Endodermal cell (in vitro differentiated cells): ENCODE results near the gene TCF25. TPM values are rescaled to one million over a fixed set of nuclear protein-coding genes. Genes with fewer than 3 reads are reported as not detected.

Source experiments
- DNase-seq: peaks from one replicate; pipeline ENCODE4 v3.0.0-alpha.2; 2017
- H3K27ac ChIP-seq: 2 replicates; pipeline ENCODE4 v1.5.1; 2013; ENCODE audit warnings: mild to moderate bottlenecking, low read depth, low read length, moderate library complexity
- H3K27me3 ChIP-seq: 2 replicates; pipeline ENCODE4 v1.6.1; 2013; ENCODE audit warnings: mild to moderate bottlenecking, low read length, moderate library complexity; ENCODE audit not compliant: insufficient read depth, control insufficient read depth, poor library complexity, severe bottlenecking
- H3K36me3 ChIP-seq: 2 replicates; pipeline ENCODE4 v1.7.0; 2013; ENCODE audit warnings: mild to moderate bottlenecking, low read length, moderate library complexity; ENCODE audit not compliant: control insufficient read depth, insufficient read depth
- H3K4me1 ChIP-seq: one replicate; pipeline ENCODE4 v1.7.0; 2013; ENCODE audit warnings: low read length; ENCODE audit not compliant: control insufficient read depth, insufficient read depth
- H3K4me3 ChIP-seq: 2 replicates; pipeline ENCODE4 v1.5.1; 2013; ENCODE audit warnings: mild to moderate bottlenecking, low read length, moderate library complexity
- H3K9ac ChIP-seq: 2 replicates; pipeline ENCODE4 v1.6.1; 2013; ENCODE audit warnings: mild to moderate bottlenecking, low read length, moderate library complexity; ENCODE audit not compliant: poor library complexity, severe bottlenecking; ENCODE audit errors: extremely low read depth
- H3K9me3 ChIP-seq: 2 replicates; pipeline ENCODE4 v1.6.1; 2013; ENCODE audit warnings: mild to moderate bottlenecking, low read length, moderate library complexity; ENCODE audit not compliant: control insufficient read depth
- H3K27ac Mint-ChIP-seq: 2 replicates; pipeline ENCODE4 v1.8.0; 2020; ENCODE audit warnings: mixed read lengths
- H3K27me3 Mint-ChIP-seq: 2 replicates; pipeline ENCODE4 v1.8.0; 2021; ENCODE audit warnings: mild to moderate bottlenecking, mixed read lengths; ENCODE audit not compliant: insufficient read depth
- H3K36me3 Mint-ChIP-seq: 2 replicates; pipeline ENCODE4 v1.8.0; 2020; ENCODE audit warnings: low read depth, mixed read lengths
- H3K4me1 Mint-ChIP-seq: 2 replicates; pipeline ENCODE4 v1.8.0; 2020; ENCODE audit warnings: mixed read lengths
- H3K4me3 Mint-ChIP-seq: 2 replicates; pipeline ENCODE4 v1.8.0; 2020; ENCODE audit warnings: mild to moderate bottlenecking, moderate library complexity, mixed read lengths
- H3K9me3 Mint-ChIP-seq: 2 replicates; pipeline ENCODE4 v1.8.0; 2020; ENCODE audit warnings: mild to moderate bottlenecking, mixed read lengths
- WGBS, 2 experiments: methylation state at CpG; one replicate each; pipeline versions ENCODE4 v1.1.5 to v1.1.7; 2013; ENCODE audit warnings: missing lambda C conversion rate in 2 of 2, mixed read lengths in 1 of 2; ENCODE audit not compliant: insufficient coverage in 1 of 2, insufficient read length in 1 of 2; 5-methylcytosine and 5-hydroxymethylcytosine counted together
- total RNA-seq, 2 donors: library from RNA; stranded (reverse); fragmentation: NEBNext Ultra II Directional in 1 of 2; extraction: Animal tissue kit (Norgen Biotek cat#: 25700) in 1 of 2; gene quantifications; 2 replicates in 1 of 2; 3 replicates in 1 of 2; pipeline ENCODE4 v1.2.1, GENCODE V29; 2021
- TF ChIP-seq, protein P1 (sequence below): fragments of 200-600 bp; sonication (generic); conservative IDR thresholded peaks from 2 replicates; pipeline ENCODE4 v1.5.0; 2021; ENCODE audit warnings: antibody characterized with exemption, mild to moderate bottlenecking

The TCF25 gene
- total RNA-seq, 2 donors from 2014 or later = 172 to 176 TPM

DNA sequence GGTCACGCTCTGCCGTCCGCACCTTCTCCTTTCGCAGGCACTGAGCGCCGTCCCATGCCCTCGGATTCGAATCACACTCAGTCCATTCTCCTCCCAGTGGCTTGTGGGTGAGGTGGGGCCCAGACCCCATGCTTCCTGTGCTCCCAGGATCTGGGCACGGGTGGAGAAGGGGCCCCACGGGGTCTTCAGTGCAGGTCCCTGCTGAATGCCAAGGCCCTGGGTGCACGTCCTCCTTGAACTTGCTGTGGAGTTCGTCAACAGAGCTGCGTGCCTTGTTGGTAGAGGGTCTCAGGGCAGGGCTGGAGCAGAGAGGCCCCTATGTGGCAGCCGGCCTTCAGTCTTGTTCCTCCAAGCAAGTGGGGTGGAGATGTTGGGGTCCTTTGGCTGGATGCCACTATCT, 38.0 kb downstream of the TCF25 start:
- Histone ChIP-seq H3K9me3 (peaks cover 15% of the 10 kb centered on the region), H3K36me3 (peaks cover 48% of the 10 kb centered on the region), H3K4me3 (no peak overlapping the region), H3K27ac (no peak overlapping the region), H3K9ac (no peak overlapping the region), H3K4me1 (no peaks in the 10 kb centered on the region), H3K27me3 (no peaks in the 10 kb centered on the region)
- TF ChIP-seq, protein P1, sequence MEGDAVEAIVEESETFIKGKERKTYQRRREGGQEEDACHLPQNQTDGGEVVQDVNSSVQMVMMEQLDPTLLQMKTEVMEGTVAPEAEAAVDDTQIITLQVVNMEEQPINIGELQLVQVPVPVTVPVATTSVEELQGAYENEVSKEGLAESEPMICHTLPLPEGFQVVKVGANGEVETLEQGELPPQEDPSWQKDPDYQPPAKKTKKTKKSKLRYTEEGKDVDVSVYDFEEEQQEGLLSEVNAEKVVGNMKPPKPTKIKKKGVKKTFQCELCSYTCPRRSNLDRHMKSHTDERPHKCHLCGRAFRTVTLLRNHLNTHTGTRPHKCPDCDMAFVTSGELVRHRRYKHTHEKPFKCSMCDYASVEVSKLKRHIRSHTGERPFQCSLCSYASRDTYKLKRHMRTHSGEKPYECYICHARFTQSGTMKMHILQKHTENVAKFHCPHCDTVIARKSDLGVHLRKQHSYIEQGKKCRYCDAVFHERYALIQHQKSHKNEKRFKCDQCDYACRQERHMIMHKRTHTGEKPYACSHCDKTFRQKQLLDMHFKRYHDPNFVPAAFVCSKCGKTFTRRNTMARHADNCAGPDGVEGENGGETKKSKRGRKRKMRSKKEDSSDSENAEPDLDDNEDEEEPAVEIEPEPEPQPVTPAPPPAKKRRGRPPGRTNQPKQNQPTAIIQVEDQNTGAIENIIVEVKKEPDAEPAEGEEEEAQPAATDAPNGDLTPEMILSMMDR = no peak
- no peak overlapping the region for H3K27ac Mint-ChIP-seq
- H3K9me3 Mint-ChIP-seq = peaks cover 15% of the 10 kb centered on the region
- DNase-seq = no peak
- no peaks in the 10 kb centered on the region for H3K27me3 Mint-ChIP-seq
- peaks cover 40% of the 10 kb centered on the region for H3K36me3 Mint-ChIP-seq
- H3K4me3 Mint-ChIP-seq = no peak overlapping the region
- H3K4me1 Mint-ChIP-seq = peaks cover 2% of the 10 kb centered on the region
- 91 to 97% methylated on average over 9 to 14 of the region's 14 CpGs for WGBS, 2 experiments

DNA sequence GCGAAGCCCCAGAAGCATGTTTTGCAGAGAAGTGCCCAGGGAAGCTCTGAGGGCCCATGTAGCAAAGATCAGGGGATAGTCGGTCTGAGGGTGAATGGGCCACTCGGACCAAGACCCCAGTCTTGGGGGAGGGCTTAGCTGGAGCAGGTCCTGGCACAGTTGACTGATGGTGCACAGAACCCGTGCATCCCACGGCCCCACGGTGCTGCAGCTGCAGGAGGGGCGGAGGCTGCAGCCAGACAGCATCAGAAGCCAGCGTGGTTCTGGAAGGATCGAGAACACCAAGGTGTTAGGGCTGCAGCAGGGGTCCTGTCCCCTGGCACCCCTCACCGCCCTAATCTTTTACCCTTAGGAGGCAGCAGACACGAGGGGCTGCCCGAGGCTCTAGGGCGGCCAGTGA, 38.8 kb downstream of the TCF25 start:
- H3K4me1 Mint-ChIP-seq = peaks cover 2% of the 10 kb centered on the region
- Histone ChIP-seq H3K36me3 (peaks cover 41% of the 10 kb centered on the region), H3K4me3 (no peak overlapping the region), H3K9me3 (peaks cover 8% of the 10 kb centered on the region), H3K27me3 (no peaks in the 10 kb centered on the region), H3K9ac (no peak overlapping the region), H3K27ac (no peak overlapping the region), H3K4me1 (no peaks in the 10 kb centered on the region)
- H3K9me3 Mint-ChIP-seq = peaks cover 8% of the 10 kb centered on the region
- 93 to 95% methylated on average over 13 of the region's 13 CpGs for WGBS, 2 experiments
- DNase-seq = no peak
- H3K4me3 Mint-ChIP-seq = no peak overlapping the region
- TF ChIP-seq, protein P1 = no peak
- no peaks in the 10 kb centered on the region for H3K27me3 Mint-ChIP-seq
- H3K27ac Mint-ChIP-seq = no peak overlapping the region
- peaks cover 33% of the 10 kb centered on the region for H3K36me3 Mint-ChIP-seq

DNA sequence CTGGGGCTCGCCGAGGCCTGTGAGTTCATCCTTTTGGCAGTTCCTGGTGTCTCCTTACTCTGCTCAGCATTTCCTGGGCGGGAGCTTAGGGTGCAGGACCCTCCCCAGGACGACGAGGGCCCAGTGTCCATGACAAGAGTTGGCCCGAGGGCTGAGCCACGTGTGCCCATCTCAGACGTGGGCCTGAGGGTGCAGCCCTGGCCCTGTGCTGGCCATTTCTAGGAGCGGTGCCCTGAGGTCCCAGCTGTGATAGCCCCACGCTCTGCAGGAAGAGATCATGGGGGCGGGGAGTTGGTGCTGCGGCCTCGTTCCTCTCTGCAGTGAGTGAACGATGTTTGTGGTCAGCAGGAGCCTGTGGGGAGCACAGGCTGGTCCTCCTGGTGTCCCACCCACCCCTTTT, 39.2 kb downstream of the TCF25 start:
- TF ChIP-seq, protein P1 = no peak
- Mint-ChIP-seq H3K9me3 (peaks cover 8% of the 10 kb centered on the region), H3K36me3 (peaks cover 32% of the 10 kb centered on the region), H3K4me3 (no peak overlapping the region), H3K27ac (no peak overlapping the region), H3K4me1 (peaks cover 2% of the 10 kb centered on the region), H3K27me3 (no peaks in the 10 kb centered on the region)
- Histone ChIP-seq H3K36me3 (peaks cover 40% of the 10 kb centered on the region), H3K4me3 (no peak overlapping the region), H3K9me3 (peaks cover 8% of the 10 kb centered on the region), H3K27ac (no peak overlapping the region), H3K27me3 (no peaks in the 10 kb centered on the region), H3K9ac (no peak overlapping the region), H3K4me1 (no peaks in the 10 kb centered on the region)
- no peak for DNase-seq
- 94 to 95% methylated on average over 14 of the region's 14 CpGs for WGBS, 2 experiments
